ENCODE data around the gene PSG5.
"Not testable (repeated sequence)": the region's sequence is repeated elsewhere in the genome, so short reads cannot be mapped to it uniquely, and the experiment has no call there.

Gene PSG5

DNA sequence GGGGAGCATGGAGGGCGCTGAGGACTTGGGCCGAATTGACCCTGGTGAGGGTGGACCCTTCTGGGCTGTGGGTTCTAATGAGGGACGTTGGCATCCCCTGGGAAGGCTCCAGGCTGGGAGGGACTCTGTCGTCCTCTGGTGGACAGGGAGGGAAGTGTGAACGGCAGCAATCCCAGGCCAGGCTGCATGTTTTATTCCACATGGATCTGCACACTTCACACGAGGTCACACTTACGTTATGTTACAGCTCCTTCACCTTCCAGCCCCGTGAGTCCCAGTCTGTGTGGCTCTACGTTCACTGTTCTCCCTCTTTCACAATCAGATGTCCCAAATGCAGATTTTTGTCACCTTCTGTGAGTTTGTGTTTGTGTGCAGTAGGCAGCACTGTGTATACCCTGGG is 1.8 kb upstream of the PSG5 start:
- not testable (repeated sequence) for DNase-seq (ENCODE audit: extremely low read depth in 1 of 2, low read depth in 1 of 2)

DNA sequence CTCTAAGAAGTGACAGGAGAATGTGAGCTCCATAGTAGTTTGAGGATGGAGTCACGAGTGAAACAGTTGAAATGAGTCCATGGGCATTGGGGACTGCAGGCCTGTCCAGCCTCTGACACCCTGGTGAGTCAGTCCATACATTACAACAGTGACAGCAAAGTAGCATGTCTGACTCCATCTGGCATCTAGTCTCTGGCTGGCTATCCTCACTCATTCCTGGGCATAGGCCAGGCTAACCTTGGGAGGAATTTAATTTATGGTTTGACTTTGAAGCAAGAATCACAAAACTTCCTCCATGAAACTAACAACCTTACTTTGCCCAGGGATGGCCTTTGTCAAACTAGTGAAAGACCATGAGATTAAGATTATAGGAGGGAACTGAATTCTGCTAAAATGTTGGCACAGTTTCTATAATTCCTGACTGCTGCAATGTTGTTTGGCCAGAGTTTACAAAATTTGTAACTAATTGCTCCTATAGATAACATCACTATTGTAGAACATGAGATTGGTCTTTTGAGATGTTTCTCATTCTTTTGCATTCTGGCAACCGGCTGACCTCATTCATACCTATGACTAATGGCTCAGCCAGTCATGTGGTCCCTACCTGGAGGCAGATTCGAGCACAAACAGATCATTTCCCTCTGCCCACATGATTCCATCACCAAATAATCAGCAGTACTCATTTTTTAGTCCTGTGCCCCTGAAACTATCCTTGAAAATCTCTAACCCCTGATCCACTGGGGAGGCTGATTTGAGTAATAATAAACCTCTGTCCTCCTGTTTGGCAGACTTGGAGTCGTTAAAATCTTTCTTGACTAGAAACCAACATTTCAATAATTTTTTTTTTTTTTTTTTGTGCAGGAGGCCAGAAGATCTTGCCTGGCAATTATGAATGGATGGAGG is 4.2 kb downstream of the PSG5 start:
- not testable (repeated sequence) for DNase-seq (ENCODE audit: extremely low read depth in 1 of 2, low read depth in 1 of 2)

DNA sequence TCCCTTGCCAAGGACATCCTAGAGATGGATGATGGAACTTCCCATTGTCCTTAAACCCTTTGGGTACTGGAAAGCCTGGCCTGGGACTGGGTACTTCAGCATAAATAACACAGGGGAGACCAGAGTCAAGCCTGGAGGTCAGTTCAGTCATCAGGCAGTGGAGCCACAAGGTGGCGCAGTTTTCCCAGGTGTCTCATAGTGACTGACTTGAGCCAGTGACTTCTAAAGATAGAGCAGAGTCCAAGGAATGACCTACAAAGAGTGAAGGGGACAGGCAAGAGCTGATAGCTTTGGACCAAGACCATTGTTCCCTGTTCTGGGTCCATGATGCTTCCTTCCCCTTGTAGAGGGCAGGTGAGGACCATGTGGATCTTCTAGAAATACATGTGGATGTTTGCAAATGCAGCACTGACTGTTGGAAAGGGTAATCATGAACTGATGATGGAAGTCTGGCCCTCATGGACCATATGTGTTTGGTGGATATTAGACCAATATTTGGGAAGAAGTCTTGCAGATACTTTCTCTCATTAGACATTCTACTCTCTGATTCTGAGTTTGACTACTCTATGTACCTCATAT is 6.7 kb downstream of the PSG5 start:
- not testable (repeated sequence) for DNase-seq (ENCODE audit: extremely low read depth in 1 of 2, low read depth in 1 of 2)

DNA sequence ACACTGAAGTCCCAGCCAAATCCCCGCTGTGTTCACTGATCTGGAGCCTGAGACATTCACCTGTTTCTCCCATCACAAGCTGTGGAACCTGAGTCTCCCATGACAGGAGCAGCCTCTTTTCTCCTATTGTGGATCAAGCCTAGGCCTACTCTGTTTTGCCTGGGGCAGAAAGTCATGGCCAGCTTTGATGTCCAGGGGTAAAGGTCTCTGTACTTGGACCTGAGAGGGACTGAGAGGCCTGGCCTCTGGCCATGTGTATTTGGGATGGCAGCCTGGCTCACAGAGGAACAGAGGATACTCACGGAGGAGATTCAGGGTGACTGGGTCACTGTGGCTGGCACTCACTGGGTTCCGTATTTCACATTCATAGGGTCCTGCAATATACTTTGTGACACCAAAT is 7.8 kb downstream of the PSG5 start:
- not testable (repeated sequence) for DNase-seq (ENCODE audit: extremely low read depth in 1 of 2, low read depth in 1 of 2)

DNA sequence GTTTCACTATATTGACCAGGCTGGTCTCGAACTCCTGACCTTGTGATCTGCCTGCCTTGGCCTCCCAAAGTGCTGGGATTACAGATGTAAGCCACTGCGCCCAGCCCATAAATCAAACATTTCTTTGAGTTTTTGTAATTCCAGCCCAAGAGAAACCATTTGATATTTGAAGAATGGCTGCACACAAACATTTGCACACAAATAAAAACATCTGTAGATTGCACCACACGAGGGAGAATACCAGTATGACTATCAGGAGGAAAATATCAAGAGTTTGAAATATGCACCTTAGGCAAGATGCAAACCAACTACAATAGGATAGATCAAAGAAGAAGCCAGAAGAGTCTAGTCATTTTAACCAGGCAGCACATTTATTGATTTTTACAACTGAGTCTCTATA is 20.4 kb downstream of the PSG5 start:
- DNase-seq (ENCODE audit: extremely low read depth in 1 of 2, low read depth in 1 of 2), result not testable (repeated sequence)

DNA sequence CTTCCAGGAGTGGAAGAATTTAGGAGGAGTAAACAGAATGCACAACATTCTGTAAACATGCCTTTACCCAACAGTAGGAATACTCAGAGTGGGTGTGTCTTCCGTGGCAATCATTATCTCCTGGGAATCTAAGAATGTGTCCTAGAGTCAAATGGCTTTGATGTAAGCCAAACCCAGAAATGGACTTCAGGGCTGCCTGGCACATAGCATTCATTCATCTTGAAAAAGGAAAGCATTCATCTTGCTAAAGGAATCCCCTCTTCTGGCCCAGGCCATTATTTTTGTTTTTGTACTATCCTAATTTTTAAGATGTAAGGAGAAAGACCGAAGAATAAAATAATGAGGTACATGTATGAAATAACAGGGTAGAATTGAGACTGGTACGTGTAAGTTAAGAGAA is 23.2 kb downstream of the PSG5 start:
- DNase-seq (ENCODE audit: extremely low read depth in 1 of 2, low read depth in 1 of 2), result not testable (repeated sequence)

DNA sequence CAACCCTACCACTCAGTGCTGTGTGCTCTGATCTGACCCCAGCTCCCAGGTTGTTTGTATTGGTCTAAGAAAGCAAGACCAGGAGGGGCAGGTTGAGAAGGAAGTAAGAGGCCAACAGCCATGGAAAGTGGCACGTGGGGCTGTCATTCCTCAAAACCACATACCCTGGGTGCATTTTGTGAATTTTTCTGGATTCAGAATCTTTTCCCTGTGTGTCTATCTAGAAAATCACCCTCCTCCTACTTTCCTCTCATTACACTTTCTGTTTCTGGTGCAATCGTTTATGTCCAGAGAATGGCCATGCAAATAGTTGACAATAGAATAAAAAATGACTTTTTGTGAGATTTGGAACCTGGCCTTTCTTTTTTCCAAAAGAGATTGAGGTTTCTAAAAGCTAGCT is 24.1 kb downstream of the PSG5 start:
- DNase-seq (ENCODE audit: extremely low read depth in 1 of 2, low read depth in 1 of 2), result not testable (repeated sequence)

DNA sequence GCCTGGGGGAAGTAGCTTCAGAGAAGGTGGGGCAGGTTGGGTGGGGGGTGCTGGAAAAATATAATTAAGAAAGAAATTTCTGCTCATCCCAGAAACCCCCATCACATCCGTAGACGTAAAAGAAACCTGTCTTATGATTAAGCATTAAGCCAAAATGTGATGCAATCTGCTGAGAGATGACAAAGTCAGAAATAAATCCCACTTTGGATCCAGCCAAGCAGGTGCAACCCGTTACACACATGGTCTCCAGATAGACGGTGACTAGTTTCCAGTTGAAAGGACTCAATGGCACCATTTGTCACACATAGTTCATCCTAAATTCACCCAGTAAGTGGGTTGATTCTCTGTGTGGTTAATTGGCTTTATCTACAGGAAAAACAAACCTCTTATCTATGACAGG is 34.1 kb downstream of the PSG5 start:
- DNase-seq (ENCODE audit: extremely low read depth in 1 of 2, low read depth in 1 of 2), result no peak

DNA sequence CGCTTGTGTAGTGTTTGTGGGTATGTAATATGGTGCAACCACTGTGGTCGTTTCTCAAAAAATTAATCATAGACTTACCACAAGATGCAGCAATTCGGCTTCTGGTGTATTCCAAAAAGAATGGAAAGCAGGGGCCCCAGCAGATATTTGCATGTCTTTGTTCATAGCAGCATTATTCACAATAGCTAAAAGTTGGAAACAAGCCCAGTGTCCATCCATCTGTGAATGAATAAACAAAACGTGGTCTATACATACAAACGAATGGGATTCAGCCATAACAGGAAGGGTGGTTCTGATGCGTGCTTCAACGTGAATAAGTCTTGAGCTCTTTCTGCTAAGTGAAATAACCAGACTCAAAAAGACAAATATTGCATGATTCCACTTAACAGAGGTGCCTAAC is 36.5 kb downstream of the PSG5 start:
- DNase-seq (ENCODE audit: extremely low read depth in 1 of 2, low read depth in 1 of 2), result not testable (repeated sequence)

DNA sequence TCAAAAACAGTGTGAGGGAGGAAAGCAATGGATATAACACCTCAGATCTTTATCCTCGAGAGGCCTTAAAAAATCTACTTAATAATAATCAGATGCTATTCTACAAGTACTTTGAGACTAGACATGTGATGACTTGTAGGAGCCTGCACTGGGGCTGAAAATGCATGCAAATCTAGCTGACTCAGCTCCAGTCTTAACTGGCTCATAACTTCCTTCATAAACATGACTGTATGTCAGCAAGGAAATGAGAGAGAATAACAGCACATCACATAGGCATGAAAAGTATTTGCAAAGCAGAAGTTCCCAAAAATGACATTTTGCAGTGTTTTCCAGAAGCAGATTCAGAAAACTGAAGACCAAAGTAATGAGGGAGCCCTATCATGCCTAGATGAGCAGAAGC is 38.1 kb downstream of the PSG5 start:
- DNase-seq (ENCODE audit: extremely low read depth in 1 of 2, low read depth in 1 of 2), result no peak

DNA sequence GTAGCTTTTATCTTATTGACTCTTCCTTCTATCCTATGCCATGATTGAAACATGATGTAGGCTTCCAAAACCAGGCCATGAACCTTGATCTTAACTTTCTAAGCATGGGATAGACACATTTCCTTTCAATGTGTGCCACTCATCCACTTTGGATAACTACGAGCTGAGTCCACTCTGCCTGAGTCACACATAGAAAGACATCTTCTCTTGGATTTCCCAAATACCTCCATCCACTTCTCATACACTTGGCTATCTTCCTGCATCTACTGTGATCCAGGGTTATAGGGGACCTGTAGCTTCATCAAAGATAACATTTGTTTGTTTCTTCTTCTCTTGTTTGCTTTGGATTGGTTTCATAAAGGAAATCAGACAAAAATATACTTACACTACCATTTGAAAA is 44.6 kb downstream of the PSG5 start:
- not testable (repeated sequence) for DNase-seq (ENCODE audit: extremely low read depth in 1 of 2, low read depth in 1 of 2)

DNA sequence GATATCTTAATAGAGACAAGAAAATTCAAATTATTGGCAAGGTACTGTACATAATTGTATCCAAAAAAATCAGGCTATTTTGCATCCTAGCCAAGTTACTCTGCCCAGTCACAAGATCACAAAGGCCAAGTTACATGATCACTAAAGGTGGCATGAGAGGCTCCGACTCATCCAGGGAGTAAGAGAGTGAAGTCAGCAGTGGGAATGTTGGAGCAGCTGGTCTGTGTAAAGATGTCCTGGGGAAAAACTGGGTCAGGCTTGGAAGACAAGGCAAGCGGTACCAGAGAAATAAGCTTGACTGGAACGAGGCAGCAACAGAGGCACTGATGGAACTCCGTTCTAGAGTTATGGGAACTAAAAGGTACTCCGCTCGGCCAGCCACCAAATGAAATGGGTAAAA is 53.6 kb downstream of the PSG5 start:
- DNase-seq (ENCODE audit: extremely low read depth in 1 of 2, low read depth in 1 of 2), result no peak

DNA sequence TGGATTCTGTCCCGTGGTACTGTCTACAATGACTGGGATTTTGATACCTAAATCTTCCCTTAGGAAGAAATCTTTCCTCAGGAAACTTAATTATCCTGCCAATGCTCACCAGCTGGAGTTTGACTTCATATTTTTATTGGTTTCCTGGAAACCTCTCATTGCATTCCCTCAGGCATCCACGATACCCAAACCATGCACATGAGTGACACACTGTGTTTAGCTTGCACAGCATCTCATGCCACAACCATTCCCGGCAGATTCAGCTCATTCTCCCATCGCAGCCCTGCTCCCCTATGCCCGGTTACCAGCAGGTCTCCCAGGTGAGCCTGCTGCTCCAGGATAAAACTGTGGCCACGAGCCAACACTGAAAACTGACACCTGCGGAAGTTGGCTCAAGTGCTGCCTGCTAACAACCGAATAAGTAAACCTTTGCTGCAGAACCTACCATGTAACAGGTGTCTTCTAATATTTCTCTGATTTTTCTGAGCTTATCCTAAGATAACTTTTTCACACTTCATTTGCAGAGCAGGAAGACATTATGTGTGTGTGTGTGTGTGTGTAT is 55.0 kb downstream of the PSG5 start:
- not testable (repeated sequence) for DNase-seq (ENCODE audit: extremely low read depth in 1 of 2, low read depth in 1 of 2)

DNA sequence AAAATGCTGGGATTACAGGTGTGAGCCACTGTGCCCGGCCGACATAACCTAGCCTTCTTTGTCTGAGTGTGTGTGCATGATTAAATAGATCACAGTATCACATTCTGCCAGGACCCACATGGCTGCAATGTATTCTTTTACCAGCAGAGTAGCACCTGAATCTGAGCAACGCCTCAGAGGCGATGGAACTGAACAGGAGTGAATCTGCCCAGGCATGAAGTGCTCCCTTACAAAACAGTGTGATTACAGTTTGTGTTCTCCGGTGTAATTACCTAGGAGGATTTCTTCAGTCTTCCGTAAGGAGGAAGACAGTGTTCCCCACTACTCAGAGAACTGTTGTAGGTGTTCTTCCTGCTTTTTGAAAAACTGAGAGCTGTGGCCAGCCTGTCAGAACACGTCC is 57.1 kb downstream of the PSG5 start:
- not testable (repeated sequence) for DNase-seq (ENCODE audit: extremely low read depth in 1 of 2, low read depth in 1 of 2)

DNA sequence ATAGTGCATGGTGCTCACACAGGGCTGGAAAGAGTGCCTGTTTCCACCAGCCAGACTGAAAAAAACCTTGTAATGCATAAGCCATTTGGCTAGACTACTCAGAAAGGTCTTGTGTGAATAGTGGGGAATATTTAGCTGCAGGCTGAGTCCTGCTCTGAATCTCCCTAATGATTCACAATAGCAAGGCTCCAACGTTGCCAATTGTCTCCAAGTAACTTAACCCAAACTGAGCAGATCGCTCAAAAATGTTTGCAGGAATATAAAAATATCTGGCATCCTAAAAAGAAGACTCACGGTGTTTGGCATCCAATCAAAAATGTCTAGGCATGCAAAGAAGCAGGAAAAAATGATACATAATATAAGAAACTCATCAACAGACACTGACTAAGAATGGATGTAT is 59.0 kb downstream of the PSG5 start:
- DNase-seq (ENCODE audit: extremely low read depth in 1 of 2, low read depth in 1 of 2), result not testable (repeated sequence)

DNA sequence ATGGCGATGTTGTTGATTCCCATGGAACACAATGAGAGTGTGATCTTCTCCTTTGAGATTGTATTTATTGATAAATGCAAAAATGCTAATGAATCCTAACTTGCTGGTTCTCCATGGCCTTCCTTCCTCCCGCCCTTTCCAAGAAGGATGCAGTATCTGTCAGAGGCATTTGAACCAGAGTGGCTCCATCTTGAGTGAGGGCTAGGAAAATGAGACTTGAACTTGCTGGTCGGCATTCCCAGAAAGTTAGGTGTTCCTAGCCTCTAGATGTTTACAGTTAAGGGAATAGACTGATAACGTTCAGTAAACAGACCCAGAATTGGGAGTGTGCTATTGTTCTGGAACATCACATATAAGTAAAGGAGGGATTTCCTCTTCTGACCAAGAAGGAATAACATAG is 59.6 kb downstream of the PSG5 start:
- DNase-seq (ENCODE audit: extremely low read depth in 1 of 2, low read depth in 1 of 2), result no peak

DNA sequence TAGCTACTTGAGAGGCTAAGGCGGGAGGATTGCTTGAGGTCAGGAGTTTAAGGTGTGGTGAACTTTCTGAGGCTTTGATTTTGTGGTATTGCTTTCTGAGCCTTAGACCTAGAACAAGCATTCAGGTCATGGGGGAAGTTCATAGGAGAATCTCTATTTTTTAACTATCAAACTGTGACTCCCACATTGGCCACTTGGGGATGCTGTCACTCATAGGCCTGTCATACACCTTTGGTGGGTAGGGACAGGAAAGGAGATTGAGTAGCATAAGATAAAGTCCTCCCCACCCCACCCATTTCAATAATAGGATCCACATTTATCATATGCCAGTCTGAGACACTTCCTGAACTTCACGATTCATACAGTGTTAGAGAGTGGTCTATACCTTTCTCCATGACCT is 62.0 kb downstream of the PSG5 start:
- DNase-seq (ENCODE audit: extremely low read depth in 1 of 2, low read depth in 1 of 2), result no peak

DNA sequence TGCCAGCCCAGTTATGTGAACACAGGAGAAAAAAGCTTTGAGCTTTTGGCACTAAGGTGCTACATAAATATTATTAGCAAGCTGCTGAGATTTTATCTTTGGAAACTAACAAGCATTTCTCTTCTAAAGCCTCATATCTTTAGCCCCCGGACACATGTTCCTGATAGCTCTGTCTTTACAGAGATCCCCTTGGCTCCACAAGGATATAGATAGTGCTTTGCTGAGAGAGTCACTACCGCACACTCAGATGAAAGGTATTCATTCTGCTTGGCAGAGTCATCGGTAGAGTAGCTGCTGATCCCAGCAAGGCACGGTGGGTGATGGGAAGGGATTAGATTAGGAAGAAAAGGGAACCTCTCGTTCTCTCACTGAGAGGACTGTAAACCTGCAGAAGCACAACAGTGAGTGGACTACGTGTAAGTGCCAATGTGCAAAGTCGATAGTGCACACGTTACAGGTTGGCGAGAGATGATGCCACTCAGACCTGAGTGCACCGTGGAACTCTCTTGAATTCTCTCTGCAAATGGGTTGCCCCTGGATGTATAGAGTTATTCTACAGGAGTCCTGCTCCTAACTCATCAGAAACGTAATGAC is 65.8 kb downstream of the PSG5 start:
- DNase-seq (ENCODE audit: extremely low read depth in 1 of 2, low read depth in 1 of 2), result not testable (repeated sequence)

DNA sequence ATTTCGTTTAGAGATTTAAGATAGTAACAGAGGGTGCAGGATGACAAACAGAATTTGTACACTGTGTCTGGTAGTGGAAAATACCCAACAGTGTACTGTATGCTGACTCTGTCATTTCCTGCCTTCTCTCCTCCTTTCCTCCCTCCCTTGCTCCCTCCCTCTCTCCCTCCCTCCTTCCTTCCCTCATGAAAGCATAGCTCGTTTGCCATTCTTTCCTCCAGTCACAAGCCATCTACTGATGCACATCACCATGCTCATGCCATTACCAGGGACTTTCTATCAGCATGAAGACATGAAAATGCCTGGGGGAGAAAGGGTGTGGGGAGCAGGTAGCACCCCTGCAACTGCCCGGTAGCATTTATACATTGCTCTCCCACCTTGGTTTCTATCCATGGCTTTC is 66.8 kb downstream of the PSG5 start:
- not testable (repeated sequence) for DNase-seq (ENCODE audit: extremely low read depth in 1 of 2, low read depth in 1 of 2)

All from activated CD8-positive, alpha-beta memory T cell treated with anti-CD3 and anti-CD28 coated beads for 1 hour (primary cell).